Uterus (tissue), 2 donors: ENCODE results near the gene ENO2.

ENCODE experiments used
- POLR2A ChIP-seq, 2 donors: fragments of 450-650 bp; IDR thresholded peaks; one replicate each; pipeline ENCODE4 v1.6.1; 2016; ENCODE audit warnings: antibody characterized with exemption in 2 of 2, mild to moderate bottlenecking in 1 of 2, moderate library complexity in 1 of 2
- TF ChIP-seq, protein P1 (sequence below), 4 experiments: fragments of 200-600 bp in 2 of 4; fragments of 450-650 bp in 2 of 4; sonication (generic) in 2 of 4; IDR thresholded peaks; one replicate each; pipeline ENCODE4 v1.5.1; 2016 to 2019; ENCODE audit warnings: antibody characterized with exemption in 4 of 4, mild to moderate bottlenecking in 2 of 4, moderate library complexity in 1 of 4

GRCh38 chr12:6941782-6942181 is 27.4 kb downstream of the ENO2 start:
- TF ChIP-seq, protein P1, sequence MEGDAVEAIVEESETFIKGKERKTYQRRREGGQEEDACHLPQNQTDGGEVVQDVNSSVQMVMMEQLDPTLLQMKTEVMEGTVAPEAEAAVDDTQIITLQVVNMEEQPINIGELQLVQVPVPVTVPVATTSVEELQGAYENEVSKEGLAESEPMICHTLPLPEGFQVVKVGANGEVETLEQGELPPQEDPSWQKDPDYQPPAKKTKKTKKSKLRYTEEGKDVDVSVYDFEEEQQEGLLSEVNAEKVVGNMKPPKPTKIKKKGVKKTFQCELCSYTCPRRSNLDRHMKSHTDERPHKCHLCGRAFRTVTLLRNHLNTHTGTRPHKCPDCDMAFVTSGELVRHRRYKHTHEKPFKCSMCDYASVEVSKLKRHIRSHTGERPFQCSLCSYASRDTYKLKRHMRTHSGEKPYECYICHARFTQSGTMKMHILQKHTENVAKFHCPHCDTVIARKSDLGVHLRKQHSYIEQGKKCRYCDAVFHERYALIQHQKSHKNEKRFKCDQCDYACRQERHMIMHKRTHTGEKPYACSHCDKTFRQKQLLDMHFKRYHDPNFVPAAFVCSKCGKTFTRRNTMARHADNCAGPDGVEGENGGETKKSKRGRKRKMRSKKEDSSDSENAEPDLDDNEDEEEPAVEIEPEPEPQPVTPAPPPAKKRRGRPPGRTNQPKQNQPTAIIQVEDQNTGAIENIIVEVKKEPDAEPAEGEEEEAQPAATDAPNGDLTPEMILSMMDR (IDR thresholded peaks at IDR 0.05) = no peak
- no peak for TF ChIP-seq POLR2A (IDR thresholded peaks at IDR 0.05)
